SKM-1 treated with dmso at 0.1 percent for 144 hours (cell line): Measurements from ENCODE around the gene GRM7.

Source experiments
- DNase-seq: peaks from one replicate; lab custom pipeline; 2025; ENCODE audit not compliant: unreplicated experiment; lab: John Stamatoyannopoulos, UW

GRM7 gene

DNA sequence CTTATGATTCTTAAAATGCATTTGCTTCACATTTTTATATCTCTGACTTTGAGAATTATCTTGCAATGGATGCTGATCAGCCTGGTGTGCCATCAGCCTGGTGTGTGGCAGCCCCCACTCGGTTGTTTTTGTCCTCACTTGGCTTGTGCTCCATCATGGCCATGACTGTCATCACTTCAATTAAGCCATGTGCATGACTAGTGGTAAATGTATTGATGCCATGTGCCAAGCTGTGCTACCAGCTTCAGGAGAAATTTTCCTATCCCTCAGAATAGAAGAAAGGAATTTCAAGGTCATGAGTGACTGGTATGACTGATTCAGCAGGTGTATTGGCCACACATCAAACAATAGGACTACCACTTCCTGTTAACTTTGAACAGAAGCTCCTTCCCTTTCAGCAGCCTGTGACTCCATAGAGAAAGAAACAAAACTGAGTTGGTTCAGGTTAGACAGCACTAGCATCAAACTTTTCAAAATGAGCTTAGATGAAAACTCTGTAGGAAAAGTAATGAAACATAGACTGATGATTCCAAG is 251.7 kb downstream of the GRM7 start:
- no peak for DNase-seq

DNA sequence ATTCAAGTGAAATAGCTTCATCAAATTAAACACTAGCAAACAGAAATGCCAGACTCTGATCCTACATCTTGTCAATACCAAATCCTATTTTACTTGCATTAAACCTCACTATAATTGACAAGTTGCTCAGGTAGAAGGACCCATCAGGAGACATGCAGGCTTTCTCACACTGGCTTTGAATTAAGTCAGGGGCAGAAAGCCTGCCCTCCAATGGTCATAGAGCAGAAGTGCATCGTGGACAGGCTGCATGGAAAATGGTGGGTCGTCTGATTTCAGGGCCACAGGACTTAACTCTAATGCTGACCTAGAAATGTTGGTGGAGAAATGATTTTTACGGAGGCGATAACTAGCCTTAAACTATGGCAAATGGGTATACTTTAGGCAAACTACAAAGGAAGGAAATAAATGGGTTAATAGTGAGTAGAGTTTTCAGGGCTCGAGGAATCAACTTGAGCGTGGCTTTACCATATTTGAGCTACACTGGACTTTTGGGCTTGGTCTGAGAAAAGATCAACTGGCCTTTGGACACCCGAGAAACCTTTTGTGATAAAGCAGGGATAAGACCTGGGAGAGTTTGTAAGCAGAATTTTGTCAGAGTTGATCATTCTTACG is 283.9 kb downstream of the GRM7 start:
- DNase-seq, result peak; percentile 1

DNA sequence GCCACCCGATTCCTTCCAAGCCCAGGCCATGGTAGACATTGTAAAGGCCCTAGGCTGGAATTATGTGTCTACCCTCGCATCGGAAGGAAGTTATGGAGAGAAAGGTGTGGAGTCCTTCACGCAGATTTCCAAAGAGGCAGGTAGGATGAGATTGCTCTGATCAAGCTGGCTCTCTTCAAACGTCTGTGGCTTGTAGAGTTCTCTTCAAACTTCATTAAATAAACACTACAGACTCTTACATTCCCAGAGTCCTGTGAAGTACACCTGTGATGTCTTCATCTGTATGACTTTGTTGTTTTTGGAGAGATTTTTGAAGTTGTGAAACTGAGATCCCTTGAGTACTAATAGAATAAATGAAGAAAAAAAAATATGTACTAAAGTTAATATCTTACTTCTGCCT is 285.6 kb downstream of the GRM7 start:
- DNase-seq, result no peak

DNA sequence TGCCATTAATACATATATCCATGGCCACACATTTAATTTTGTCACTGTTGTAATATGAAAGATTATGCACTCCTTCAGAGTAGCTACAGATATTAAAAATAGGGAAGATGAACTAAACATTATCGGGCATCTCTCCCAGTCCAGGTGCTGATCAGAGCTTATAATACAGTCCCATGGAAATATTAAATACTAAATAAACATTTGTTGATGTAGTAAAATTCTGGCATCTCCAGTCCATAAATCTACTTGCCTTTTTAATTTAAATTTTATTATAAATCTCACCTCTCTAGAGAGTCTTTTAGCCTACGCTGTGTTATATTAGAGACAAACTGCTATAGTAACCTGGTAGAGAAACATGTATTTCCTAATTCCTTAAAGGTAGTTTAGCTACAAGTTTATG is 297.6 kb downstream of the GRM7 start:
- DNase-seq, result no peak

DNA sequence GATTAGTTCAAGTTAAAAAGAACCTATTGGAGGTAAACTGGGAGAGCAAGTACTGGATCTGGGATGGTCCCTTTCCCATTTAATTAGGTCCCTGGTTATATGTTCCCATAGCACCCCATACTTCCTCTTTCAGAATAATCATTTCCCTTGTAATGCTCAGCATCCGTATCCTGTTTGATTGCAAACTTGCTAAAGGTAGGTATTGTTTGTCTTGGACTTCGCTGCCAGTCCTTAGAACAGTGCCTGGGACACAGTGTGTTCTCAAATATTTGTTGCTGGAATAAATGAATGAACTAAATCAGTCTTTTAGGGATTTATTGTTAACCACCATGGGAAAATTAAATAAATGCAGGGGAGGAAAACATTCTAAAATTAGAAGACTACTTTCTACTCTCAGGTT is 299.8 kb downstream of the GRM7 start:
- DNase-seq, result no peak

DNA sequence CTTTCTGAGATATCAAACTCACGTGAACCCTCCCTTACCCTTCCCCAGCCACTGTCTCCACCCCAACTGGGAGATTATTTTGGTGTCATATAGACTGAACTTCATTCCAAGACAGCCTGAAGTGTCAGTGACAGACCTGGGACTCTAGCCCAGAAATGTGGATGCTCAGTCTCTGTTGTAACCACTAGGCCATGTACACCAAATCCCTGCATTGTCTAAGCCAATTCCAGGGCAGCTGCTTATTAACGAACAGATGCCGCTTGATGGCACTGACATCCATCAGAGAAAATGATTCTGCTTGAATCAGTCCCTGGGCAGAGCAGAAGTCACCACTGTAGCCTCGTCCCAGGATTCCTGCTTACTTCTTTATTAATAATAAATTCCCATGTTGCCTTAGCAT is 305.5 kb downstream of the GRM7 start:
- DNase-seq, result no peak

DNA sequence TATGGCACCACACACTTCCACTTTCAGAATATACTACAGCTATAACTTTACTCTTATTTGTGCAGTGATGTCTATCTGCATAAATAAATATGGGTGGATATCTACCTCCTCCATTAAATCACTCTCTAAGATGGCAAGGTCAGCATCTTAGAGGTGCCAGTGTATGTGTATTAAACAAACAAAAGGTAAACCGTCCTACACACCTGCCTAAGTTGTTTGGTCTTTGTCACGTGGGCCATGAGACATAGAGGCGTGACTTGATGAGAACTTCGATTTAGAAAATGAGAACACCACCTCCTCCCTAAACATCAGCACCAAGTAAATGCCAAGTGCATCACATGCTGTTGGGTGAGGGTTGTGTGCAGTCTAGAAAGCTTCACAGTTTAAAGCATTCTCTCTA is 310.6 kb downstream of the GRM7 start:
- DNase-seq, result no peak

DNA sequence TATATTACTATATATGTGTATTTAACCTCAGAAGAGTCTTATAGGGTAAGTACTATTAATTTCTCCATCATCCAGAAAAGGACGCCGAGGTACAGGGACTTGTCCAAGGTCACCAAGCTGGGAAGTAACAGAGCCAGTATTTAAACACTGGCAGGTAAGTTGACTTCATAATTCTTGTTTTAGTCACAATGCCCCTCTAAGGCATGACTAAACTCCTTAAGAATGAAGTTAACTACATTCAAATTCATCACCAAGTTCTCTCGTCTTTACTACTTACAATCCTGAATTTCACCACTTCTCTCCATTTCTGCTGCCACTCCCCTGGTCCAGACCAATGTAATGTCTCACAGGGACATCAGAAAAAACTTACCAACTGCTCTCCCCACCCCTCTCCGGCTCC is 312.1 kb downstream of the GRM7 start:
- no peak for DNase-seq

DNA sequence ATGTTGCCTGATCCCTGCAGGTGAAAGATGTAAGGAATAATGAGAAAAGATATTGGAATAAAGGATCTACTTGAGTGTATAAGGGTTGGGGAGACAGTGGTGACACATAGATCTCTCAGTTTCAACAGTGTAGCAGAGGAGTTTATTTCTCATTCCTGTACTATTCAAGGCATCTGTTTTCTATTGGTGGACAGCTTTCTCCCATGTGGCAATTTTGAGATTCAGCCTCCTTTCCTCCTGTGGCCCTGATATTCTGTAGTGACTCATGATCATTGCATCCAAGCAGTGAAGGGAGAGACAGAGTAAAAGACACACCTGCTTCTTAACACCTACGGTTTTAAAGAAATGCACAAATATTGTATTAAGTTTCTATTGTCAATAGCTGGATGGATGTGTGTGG is 327.6 kb downstream of the GRM7 start:
- no peak for DNase-seq

DNA sequence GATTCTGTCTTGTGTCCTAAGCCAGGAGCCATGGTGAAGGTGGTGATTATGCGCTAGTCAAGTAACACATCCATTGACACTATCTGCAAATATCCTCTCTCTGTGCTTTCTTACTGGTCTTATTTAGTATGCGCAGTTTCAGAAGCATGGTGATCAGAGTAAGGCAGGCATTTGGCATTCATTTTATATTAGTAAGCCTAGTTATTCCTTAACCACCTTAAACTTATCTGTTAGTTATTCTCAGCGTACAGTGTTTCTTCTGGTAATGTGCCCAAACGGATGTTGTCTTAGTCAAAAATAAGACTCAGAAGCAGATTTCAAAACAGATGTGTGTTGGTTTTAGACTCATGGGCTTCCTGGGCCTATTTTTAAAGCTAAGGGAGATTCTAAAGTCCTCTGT is 329.2 kb downstream of the GRM7 start:
- DNase-seq, result no peak

DNA sequence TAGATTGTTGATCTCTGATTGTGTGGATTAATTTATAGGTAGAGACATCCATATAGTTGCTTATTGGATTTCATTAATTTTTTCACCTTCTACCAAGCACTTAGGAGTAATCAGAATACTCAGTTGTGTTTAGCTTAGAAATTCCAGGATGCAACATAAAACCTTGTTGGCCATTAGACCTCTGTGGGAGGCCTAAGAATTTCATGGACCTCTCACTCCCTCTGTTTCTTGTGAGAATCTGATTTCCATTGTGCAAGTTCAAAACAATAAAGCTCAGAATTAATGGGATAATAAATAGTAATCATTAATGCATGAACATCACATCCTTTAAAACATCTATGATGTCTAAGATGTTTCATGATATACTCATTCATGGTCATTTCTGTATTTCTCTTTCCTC is 332.4 kb downstream of the GRM7 start:
- no peak for DNase-seq

DNA sequence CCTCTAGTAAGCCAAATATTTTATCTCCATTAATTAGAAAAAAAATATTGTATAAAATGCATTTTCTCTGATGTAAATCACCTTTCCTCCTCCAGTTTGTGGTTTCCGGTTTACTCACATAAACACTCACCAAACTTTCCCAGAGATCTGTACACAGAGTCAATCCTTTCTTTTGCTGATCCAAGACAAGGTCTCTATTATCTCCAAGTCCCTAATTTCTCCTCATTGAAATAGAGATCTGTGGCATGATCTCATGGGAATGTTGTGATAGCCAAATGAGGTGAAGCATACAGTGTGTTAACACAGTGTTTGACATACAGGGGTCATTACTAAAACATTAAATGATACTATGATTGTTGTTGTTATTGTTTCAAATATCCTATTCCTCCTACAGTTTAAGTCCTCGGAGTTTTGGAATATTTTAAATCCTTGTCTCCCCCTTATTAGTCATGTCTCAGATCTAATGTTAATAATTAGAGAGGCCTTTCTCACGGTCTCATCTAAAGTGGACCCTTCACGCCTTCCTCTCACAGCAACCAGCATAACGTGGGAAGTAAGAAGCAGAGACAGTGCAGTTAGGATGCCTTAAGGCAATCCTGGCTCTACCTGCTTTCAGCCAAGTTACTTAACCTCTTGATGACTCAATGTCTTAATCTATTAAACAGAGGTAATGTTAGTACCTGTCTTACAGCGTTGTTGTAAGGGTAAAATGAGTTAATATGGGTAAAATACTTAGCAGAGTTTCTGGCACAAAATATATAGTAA is 333.3 kb downstream of the GRM7 start:
- no peak for DNase-seq

DNA sequence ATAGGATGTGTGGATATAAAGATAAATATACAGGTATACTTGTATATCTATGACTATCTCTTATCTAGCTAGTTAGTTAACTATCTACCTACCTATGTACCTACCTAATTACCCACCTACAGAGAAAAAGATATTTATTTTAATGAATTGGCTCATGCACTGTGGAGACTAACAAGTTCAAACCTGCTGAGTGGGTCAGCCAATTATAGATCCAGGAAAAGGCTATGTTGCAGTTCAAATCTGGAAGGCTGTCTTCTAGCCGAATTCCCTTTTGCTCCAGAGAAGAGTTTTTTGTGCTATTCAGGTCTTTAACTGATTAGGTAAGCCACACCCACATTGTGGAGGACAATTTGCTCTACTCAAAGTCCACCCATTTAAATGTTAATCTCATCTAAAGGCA is 335.0 kb downstream of the GRM7 start:
- no peak for DNase-seq

DNA sequence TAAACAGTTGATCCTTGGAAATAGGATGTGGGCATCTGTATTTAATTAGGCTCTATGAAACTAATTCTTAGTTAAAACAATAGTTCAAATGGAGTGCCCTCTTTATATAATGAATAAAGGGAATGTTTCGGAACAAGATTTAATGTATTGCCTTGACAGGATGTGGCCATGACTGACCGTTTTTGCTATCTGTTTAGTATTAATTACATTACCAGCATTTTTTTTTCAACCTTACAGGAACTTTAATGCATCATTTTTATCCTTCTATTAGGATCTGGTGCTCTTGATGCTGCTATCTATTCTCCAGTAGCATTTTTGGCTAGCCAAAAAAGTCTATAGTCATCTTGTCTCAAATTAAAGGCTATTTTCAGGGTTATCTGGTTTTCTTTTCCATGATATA is 340.9 kb downstream of the GRM7 start:
- no peak for DNase-seq

DNA sequence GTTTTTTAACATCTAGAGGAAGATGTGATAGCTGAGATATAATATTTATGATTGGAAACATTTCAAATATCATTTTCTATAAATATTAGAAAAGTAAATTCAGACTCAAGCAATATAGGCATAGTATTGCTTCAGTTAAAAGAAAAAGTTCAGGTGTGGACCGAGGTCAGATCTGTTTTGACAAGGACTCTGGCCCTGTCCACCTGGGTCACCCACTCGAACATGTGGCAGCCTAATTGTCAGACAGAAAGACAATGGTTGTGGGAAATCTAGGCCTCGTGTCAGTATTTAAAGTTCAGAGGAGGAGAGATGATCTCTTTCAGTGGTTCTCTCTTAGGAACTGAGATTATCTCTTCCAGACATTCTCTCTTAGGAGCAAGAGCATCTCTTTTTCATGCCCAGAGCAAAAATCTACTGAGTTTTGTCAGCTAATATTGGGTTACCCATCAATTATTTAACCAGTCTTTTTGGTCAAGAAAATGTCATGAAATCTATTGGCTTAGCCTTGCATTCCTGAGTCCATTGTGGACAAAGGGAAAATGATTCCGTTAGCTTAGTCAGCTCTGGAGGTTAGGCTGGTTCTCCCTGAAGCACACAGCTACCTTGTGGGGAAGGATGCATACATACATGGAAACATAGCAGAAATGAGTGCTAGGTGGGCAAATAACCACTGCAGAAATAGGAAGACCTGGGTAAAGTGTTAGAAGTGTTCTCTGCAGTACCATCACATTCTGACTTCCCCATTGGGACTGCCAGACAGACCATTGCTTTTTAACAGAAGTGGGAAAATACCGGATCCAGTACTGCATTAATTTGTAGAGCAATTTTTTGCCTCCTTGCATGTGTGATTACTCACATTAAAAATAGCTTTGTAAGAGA is 343.3 kb downstream of the GRM7 start:
- no peak for DNase-seq

DNA sequence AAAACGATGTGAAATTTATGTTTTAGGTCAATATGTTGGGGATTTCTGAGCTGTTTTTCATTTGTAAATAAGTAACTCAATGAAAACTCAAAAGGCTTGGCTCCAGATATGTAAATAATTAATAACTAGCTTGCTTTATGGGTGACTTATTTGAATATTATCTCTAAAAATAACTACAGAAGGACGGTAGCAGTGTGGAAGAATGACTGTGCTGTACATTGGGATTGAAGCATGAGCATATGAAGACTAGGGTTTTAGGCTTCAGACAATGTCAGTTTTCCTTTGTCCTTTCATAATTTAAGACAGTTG is 343.9 kb downstream of the GRM7 start:
- DNase-seq, result no peak

DNA sequence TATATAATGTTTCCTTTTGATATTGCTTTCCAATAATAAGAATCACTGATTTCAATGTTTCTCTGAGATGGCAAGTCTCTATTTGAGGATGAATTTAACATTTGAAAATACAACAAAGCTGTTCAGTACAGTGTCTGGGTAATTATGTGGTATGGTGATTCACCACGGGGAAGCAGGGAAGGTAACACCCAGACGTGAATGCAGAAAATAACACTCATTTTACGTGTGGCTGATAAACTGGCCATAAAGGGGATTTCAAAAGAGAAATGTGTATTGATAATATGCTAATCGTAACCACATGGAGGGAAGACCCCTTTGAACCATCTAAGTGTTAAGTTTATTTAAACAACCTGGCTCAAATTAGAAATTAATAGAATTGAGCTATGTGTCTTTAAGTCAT is 344.6 kb downstream of the GRM7 start:
- no peak for DNase-seq

DNA sequence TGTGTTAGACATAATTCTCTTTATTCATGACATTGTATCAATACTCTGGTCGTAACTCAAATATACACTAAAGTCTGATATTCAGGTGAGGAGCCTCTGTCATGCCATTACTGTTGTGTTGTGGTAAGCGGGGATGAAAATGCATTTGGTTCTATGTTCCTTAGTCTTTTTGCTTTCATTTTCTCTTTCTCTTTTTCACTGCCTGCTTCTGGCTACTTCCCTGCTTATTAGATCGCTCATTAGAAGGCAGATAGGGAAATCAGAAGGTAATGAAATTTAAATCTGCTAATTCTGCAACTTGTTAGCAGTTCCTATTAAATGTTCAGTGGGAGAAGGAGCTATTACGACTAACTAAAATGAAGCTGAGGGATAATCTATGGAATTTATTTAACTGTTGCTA is 345.0 kb downstream of the GRM7 start:
- no peak for DNase-seq

DNA sequence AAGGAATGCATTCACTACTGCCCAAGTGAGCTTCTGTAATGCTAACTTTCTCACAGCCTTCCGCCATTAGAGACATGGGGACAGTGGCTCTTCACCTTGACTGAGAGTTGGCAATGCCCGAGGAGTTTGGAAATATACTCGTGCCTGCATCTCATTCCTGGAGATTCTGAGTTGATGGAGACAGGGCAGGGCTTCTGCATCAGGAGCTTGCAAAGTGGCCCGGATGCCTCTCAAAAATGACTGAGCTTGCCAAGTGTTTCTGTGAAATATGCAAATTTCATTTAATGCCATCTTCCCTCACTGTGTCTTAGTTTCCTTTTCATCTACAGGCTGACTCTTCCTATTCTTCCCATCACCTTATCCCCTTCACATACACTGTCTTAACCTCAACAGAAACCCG is 346.2 kb downstream of the GRM7 start:
- no peak for DNase-seq

DNA sequence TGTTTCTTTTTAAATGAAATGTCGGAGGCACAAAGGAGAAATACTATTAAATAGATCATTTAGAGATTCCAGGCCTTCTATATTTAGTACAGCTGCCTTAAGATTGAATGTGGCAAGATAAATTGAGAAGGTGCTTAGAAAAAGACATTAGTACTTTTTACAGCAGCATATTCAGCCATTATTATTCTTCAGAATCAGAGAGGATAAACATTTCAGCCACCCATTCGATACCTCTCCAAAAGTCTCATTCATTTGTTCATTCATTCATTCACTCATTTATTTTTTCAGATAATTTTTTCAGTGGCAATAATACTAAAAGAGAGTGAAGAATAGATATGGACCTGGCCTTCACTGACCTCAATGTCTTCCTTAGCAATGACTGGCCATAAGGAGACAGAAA is 347.0 kb downstream of the GRM7 start:
- no peak for DNase-seq

DNA sequence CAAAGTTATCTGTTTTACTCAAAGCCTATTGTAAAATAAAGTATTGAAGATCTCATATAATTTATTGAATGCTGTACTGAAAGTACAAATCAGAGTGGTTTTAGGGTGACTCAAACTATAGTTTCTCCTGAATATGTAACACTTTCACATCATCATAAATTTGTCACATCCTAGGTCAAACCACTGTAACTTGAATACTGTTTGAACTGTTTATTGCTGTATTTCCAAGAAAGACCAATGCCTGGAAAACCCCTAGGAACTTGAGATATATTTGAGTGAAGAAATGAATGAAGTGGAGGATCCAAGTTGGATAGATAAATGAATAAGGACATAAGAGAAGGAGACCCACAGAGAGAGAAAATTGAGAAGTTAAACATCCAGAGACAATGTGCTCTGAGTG is 348.2 kb downstream of the GRM7 start:
- DNase-seq, result no peak

DNA sequence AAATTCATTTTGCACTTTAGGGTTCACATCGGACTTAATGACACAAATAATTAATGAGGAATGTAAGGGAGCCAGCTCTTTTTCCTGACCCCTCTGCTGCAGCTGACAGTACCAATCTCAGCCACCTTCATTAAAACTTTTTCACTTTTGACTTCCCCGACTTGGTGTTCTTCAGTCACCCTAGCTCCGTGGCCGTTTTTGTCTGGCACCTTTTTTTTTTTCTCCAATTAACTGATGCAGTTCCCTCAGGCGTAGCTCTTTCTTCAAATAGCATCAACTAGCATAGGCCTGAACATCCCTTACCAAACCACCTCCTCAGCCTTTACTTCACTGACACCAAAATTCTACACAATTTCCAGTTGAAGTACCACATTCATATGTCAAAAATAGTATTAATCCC is 350.8 kb downstream of the GRM7 start:
- DNase-seq, result no peak
